ENCODE data around the gene HSPB2.

Gene HSPB2

DNA sequence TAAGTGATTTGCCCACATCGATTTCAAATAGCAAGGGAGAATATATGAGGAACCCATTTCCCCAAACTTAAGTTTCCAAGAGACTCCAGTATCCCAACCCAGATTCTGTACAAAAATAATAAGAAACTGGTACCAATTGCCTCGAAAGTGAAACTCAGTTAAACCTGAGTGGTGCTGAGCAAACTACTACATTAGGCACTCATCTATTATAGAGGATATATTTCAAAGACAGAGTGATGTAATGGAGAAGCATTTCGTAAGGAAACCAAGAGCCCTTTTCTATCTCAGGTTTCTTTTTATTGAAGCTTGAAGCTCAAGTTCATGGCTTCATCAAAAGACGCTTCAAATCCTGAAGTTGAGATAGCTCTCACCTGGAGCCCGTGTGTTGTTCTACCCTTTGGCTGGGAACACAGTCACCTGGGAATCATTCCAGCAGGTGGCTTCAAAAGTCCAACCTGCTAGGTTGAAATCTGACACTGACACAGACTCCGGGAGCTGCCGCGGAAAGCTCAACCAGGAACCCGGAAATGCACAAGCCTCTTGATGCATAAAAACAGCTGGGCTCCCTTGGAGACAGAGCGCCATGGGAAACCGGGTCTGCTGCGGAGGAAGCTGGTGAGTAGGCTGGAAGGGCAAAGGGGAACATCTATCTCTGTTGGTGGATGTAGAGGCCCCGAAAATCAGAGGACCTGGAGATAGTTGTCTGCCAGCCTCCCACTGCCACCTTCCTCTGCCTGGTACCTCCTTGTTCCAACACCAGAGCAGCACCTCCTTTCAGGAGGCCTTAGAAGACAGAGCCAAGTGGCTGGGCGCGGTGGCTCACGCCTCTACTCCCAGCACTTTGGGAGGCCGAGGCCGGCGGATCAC, 6.1 kb downstream of the HSPB2 start, which contains the start of gene C11orf52:
TSS of gene C11orf52 (plus strand) at position 524 of the 867 bp plus-strand sequence. CDS start at position 584, 60 bp downstream.
- Histone ChIP-seq H3K27ac (ENCODE audit: low read length) (no peak within 1 kb of the TSS), H4K20me1 (ENCODE audit: insufficient read depth, low read length) (no peaks in the 10 kb centered on the region), H3K4me1 (ENCODE audit: insufficient read depth, low read length) (no peaks in the 10 kb centered on the region), H3K36me3 (ENCODE audit: insufficient read depth, low read length) (no peaks in the 10 kb centered on the region), H3K27me3 (ENCODE audit: insufficient read depth, low read length, poor library complexity) (no peaks in the 10 kb centered on the region), H3K9ac (ENCODE audit: low read depth, low read length) (no peak within 1 kb of the TSS), H3K4me2 (ENCODE audit: insufficient read depth, low read length) (no peak within 1 kb of the TSS), H3K4me3 (ENCODE audit: low read depth in 1 of 2, low read length in 2 of 2) (no peak within 1 kb of the TSS), H3K79me2 (ENCODE audit: insufficient read depth, low read length) (no peaks in the 10 kb centered on the region), H3K9me3 (ENCODE audit: insufficient read depth, low read length, severe bottlenecking) (no peaks in the 10 kb centered on the region), H2AFZ (ENCODE audit: low read depth, low read length) (no peak within 1 kb of the TSS)
- no peak for TF ChIP-seq EZH2 (IDR thresholded peaks at IDR 0.05; ENCODE audit: borderline replicate concordance, low read depth, low read length, severe bottlenecking)
- TF ChIP-seq CTCF (IDR thresholded peaks at IDR 0.05; ENCODE audit: borderline replicate concordance, extremely low read depth, low read length, poor library complexity, severe bottlenecking): no peak
- DNase-seq (no peak), ATAC-seq (ENCODE audit: insufficient read depth, low read depth) (no peak)

GRCh38 chr11:111920908-111921307, 8.4 kb downstream of the HSPB2 start:
- Histone ChIP-seq H3K27ac (ENCODE audit: low read length) (no peak overlapping the region), H3K4me2 (ENCODE audit: insufficient read depth, low read length) (no peak overlapping the region), H4K20me1 (ENCODE audit: insufficient read depth, low read length) (no peaks in the 10 kb centered on the region), H3K9ac (ENCODE audit: low read depth, low read length) (no peak overlapping the region), H3K4me3 (ENCODE audit: low read depth in 1 of 2, low read length in 2 of 2) (no peak overlapping the region), H3K79me2 (ENCODE audit: insufficient read depth, low read length) (no peaks in the 10 kb centered on the region), H2AFZ (ENCODE audit: low read depth, low read length) (no peak overlapping the region), H3K4me1 (ENCODE audit: insufficient read depth, low read length) (peaks cover 3% of the 10 kb centered on the region), H3K27me3 (ENCODE audit: insufficient read depth, low read length, poor library complexity) (no peaks in the 10 kb centered on the region), H3K36me3 (ENCODE audit: insufficient read depth, low read length) (no peaks in the 10 kb centered on the region), H3K9me3 (ENCODE audit: insufficient read depth, low read length, severe bottlenecking) (no peaks in the 10 kb centered on the region)
- no peak for ATAC-seq (ENCODE audit: insufficient read depth, low read depth)
- TF ChIP-seq EZH2 (IDR thresholded peaks at IDR 0.05; ENCODE audit: borderline replicate concordance, low read depth, low read length, severe bottlenecking) (no peak), CTCF (IDR thresholded peaks at IDR 0.05; ENCODE audit: borderline replicate concordance, extremely low read depth, low read length, poor library complexity, severe bottlenecking) (no peak)
- no peak for DNase-seq

GRCh38 chr11:111921541-111922230, 9.2 kb downstream of the HSPB2 start:
- H3K27me3 ChIP-seq (ENCODE audit: insufficient read depth, low read length, poor library complexity): no peaks in the 10 kb centered on the region
- H3K4me3 ChIP-seq (ENCODE audit: low read depth in 1 of 2, low read length in 2 of 2): no peak overlapping the region
- no peaks in the 10 kb centered on the region for H4K20me1 ChIP-seq (ENCODE audit: insufficient read depth, low read length)
- H2AFZ ChIP-seq (ENCODE audit: low read depth, low read length): no peak overlapping the region
- TF ChIP-seq CTCF (IDR thresholded peaks at IDR 0.05; ENCODE audit: borderline replicate concordance, extremely low read depth, low read length, poor library complexity, severe bottlenecking) (no peak), EZH2 (IDR thresholded peaks at IDR 0.05; ENCODE audit: borderline replicate concordance, low read depth, low read length, severe bottlenecking) (no peak)
- peaks cover 10% of the 10 kb centered on the region for H3K4me1 ChIP-seq (ENCODE audit: insufficient read depth, low read length)
- H3K36me3 ChIP-seq (ENCODE audit: insufficient read depth, low read length): no peaks in the 10 kb centered on the region
- H3K27ac ChIP-seq (ENCODE audit: low read length): no peak overlapping the region
- ATAC-seq (ENCODE audit: insufficient read depth, low read depth) (no peak), DNase-seq (no peak)
- no peak overlapping the region for H3K4me2 ChIP-seq (ENCODE audit: insufficient read depth, low read length)
- no peaks in the 10 kb centered on the region for H3K9me3 ChIP-seq (ENCODE audit: insufficient read depth, low read length, severe bottlenecking)
- H3K9ac ChIP-seq (ENCODE audit: low read depth, low read length): no peak overlapping the region
- no peaks in the 10 kb centered on the region for H3K79me2 ChIP-seq (ENCODE audit: insufficient read depth, low read length)

Data from DND-41 (cell line).